Activated T-cell treated with anti-CD3 and anti-CD28 coated beads for 48 hours (primary cell): Measurements from ENCODE around the gene TMEM183A.

Experiments
- DNase-seq: peaks from one replicate; pipeline ENCODE4 v3.0.0-alpha.2; 2020; ENCODE audit warnings: low read depth

Gene TMEM183A

GRCh38 chr1:203069030-203069747, 62.0 kb downstream of the TMEM183A start:
- DNase-seq = no peak

- no peak for DNase-seq
These were observed 64.9 kb downstream of the TMEM183A start for GRCh38 chr1:203072002-203072602.

GRCh38 chr1:203072911-203073310, 65.7 kb downstream of the TMEM183A start:
- DNase-seq = no peak

- no peak for DNase-seq
These were observed 66.3 kb downstream of the TMEM183A start for GRCh38 chr1:203073469-203073868.
